HG03575 (cell line): ENCODE measurements around the gene TARS1.
"Not testable (repeated sequence)": the region's sequence is repeated elsewhere in the genome, so short reads cannot be mapped to it uniquely, and the experiment has no call there.

ENCODE experiments used
- ATAC-seq: cut with Tn5 transposase; IDR thresholded peaks from one replicate; pipeline ENCODE4 v1.9.1; 2021; ENCODE audit not compliant: unreplicated experiment, insufficient number of reproducible peaks, low FRiP score; ENCODE audit errors: extremely low read depth

TARS1 gene

DNA sequence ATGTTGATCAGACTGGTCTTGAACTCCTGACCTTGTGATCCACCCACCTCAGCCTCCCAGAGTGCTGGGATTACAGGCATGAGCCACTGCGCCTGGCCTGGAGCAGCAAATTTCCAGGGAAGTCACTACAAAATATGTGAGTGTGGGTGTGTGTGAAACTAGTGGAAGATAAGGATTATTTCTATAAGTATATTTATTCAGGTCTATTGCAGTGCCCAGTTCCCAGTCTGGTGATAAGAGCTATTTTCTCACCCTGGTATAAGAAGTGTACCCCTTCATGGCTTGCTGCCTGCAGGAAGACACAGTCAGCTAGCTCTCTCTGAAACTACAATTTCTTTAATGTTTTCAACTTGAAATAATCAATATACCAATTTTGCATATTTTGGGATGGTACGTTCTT, 37.1 kb downstream of the TARS1 start:
- no peak for ATAC-seq

DNA sequence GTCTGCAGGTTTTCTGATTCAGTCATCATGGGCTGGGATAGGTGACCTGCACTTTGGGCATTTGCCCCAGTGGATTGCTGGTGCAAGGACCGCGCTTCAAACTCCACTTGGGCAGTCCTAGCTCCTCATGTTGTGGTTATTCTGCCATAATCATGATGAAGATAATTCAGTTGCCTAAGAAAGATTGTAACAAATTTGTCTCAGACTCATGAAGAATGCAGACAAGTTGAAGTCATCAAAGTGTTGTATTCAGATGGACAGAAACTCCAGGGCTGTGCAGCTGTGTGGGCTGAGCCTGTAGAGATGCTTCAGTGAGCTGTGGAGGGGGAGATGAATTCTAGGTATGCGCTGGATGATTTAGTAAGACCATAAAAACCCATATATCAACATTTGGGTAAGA, 38.5 kb downstream of the TARS1 start:
- no peak for ATAC-seq

DNA sequence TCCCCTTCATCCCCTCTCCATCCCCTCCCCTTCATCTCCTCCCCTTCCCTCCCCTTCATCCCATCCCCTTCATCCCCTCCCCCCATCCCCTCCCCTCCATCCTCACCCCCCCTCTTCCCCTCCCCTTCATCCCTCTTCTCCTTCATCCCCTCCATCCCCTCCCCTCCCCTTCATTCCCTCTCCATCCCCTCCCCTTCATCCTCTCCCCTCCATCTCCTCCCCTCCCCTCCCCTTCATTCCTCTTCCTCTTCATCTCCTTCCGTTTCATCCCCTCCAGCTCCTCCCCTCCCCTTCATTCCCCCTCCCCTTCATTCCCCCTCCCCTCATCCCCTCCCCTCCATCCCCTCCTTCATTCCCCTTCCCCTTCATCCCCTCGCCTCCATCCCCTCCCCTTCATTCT, 40.1 kb downstream of the TARS1 start:
- no peak for ATAC-seq

DNA sequence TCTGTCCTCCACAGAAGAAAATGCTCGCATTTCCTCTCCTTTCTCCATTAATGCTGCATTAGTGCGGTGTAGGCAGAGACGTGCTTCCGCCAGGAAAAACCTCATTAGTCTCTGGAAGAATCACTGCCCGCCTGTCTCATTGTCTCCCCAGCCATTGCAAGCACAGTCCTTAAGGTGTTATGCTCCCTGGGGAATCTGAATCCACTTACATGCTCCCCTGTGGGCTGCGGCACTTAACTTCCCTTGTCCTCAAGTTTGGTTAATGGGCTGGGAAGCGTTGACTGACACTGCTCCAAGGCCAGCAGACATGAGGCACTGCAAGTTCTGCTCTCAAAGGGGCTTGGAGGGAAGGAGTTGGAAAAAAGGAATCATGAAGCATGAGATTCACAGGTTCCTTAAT, 41.6 kb downstream of the TARS1 start:
- no peak for ATAC-seq

DNA sequence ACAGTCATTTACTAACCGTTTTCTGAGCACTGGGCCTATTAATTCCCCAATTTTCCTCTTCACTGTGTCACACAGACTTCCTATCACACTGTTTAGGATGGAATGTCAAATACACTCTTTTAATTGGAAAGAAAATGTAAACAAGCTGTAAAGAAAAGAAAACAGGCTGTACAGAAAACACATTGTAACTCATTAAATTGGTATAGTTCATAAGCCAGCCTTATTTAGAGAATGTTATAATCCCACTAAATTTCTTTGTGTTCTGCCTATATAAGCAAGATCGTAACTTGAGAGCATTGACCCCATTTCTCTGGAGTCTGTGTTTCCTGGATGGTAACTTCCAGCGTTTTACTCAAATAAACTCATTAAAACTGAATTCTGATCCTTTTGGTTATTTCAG, 46.5 kb downstream of the TARS1 start:
- no peak for ATAC-seq

DNA sequence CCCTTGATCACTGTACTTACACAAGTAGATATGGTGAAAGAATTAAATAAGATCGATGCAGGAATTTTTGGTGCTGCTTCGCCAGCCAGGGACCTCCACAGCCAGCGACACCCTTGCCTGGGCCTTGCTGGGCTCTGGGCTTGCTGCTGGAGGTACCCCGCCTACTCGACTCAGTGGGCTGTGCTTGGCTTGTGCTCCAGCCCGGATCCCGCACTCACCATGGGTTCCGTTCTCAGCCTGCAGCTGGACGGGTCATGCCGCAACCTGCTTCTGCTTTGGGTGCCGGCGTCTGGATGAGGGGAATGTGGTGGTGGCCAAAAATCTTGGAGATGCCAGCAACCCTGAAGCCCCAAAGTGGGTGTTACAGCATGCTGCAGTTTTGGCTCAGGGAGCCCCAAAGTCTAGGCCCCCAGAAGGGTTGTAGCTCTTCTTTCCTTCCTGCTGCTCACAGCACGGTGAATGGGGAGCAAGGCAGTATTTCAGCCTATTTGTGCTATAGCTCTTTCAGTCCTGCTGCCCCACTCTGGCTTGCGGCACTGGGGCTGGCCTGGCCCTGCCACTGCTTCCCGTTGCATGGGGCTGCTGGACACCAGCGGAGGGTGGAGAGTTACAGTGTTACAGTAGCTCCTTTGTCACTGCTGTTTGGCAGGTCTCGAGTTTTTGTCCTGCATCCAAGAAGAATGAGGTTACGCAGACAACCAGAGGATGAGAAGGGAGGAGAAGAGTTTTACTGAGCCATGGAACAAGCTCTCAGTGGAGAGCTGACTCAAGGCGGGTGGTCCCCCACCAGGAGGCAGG, 48.0 kb downstream of the TARS1 start:
- ATAC-seq: no peak

DNA sequence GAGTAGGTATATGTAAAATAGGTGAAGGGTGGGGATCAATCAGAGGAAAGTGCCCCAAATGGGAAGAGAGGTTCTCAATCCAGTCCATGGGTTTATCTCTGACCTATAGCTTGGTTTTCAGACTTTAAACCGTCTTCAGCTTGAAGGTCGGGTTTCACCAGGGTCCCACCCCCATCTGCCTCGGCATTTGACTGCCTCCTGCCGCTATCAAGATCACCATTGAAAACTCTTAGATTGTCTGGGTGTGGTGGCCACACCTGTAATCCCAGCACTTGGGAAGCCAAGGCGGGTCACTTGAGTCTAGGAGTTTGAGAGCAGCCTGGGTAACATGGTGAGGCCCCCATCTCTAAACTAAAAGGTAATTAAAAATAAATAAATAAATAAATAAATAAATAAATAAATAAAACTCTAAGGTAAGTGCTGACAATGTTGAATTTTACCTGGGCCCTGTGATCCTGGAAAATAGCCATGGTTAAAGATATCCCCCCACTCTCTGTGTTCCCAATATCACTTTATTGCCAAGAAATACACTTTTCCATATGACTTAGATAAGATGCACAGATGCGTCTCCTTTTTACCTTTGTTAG, 48.8 kb downstream of the TARS1 start:
- ATAC-seq: no peak

DNA sequence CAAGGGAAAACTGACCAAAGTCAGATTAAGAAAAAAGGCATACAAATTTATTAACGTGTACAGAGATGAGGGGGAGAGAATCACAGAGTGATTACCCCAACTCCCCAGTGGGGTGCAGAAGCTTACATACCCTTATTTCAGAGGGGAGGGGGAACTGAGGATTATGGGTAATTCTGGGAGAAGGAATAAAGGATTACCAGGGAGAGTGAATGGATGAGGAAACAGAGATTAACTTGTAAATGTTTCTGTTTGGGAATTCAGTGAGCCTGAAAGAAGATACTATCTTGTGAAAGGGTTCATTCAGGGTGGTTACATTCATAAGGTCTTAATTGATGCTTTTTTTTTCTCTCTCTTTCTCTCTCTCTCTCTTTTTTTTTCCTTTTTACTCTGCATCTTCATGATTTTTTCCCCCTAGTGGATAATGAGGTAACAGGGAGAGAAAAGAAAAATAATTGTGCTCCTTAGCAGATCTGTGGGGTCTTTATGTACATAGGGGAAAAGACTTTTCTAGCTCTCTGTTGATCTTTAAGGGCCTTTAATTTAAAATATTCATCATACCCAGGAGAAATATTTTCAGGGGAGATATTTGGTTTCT, 49.4 kb downstream of the TARS1 start:
- ATAC-seq: no peak

DNA sequence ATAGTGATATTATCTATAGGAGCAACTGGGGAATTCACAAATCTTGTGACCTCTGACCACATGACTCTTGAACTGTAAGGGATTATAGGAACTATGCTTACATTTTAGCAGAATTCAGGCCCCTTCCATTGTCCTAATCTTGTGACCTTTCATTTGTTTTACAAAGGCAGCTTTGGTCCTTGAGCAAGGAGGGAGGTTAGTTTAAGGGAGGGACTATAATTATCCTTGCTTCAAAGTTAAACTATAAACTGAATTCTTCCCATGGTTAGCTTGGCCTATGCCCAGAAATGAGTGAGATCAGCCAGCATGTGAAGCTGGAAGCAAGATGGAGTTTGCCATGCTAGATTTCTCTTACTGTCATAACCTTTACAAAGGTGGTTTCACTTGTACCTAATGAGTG, 51.2 kb downstream of the TARS1 start:
- ATAC-seq: no peak

DNA sequence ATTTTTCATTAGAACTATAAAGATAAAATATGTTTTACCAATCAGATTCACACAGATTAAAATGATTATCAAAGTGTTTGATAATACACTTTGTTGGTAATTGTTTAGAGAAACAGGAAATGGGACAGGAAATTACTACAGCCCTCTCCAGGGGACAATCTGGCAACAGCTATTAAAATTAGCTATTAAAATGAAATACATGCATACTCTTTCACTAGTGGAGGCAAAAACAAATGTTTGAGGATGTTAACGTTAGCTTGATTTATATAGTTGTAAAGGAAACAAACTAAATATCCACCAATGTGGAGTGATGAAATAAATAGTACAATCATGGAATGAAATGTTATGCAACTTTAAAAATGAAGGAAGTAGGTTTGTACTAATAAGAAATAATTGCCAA, 53.7 kb downstream of the TARS1 start:
- ATAC-seq: no peak

DNA sequence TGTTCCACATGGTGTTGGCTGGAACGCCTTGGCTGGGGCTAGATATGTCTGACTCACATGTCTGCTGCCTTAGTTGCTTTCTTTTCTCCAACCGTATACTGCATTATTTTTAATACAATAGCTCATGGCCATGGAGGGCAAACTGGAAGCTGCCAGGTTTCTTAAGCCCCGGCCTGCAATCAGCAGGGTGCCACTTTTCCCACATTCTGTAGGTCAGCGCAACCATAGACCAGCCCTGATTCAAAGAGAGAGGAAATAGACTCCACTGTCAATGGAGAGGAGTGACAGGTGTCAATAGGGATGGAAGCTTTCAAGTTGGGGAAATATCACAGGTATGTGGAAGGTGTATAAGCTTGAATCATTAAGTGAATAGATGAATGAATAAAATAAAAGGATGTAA, 60.5 kb downstream of the TARS1 start:
- ATAC-seq: no peak

DNA sequence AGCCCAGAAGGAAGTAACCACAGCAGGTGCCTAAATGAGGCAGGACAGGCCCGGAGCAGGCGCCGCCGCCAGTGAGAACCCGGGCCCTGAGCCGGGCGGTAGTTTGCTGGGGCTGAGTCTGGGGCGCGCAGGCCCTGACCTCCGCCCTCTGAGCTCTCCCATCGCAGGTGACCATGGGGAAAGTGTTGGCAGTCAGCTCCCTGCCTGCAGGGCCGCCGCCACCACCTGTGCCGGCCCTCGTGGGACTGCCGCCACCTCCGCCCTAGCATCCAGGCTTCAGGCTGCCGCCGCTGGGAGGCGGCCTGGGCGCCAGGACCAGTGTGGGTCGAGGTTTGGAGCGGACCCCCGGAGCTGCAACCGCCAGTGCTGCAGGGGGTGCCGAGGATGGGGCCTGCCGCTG, 61.1 kb downstream of the TARS1 start:
- no peak for ATAC-seq

DNA sequence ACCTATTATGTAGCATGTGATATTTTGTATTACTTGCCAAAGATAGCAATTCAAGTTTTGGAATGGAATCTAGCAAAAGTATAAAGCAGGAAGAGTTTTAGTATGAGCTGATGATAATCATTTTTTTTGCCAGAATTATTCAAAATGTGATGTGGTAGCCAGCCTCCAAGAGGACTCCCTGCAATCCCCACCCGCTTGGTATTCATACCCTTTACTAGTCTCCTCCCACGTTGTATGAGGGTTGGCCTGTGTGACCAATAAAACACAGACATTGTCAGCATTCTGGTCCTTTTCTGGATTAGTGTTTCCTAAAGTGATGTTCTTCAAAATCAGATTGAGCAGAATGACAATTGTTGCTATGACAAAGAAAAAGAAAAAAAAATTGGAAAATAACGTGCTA, 63.8 kb downstream of the TARS1 start:
- no peak for ATAC-seq

DNA sequence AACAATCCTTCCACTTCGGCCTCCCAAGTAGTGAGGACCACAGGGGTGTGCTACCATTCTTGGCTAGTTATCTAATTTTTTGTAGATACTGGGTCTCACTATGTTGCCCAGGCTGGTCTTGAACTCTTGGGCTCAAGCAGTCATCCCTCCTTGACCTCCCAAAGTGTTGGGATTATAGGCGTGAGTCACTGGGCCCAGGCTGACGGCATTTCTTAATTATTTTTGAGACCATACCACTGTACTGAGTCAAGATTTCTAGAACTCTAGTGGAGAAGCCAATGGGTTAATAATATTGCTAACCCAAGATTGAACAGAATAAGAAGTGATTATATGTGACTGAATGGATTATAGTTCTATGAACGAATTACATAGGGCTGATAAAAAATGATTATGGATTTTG, 66.7 kb downstream of the TARS1 start:
- no peak for ATAC-seq

DNA sequence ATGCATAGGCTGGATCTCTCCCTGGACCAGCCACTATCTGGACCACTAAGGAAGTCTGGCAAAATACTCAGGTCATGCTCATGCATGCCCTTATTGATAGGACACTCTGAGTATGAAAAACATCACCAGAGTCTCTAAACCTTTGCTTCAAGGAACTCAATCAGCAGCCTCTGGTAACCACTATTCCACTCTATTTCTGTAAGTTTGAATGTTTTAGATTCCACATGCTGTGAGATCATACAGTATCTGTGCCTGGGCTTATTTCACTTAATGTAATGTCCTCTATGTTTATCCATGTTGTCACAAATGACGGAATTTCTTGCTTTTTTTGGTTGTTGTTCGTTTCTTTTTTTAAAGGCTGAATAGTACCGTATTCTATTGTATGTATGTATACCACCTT, 68.3 kb downstream of the TARS1 start:
- ATAC-seq: no peak

DNA sequence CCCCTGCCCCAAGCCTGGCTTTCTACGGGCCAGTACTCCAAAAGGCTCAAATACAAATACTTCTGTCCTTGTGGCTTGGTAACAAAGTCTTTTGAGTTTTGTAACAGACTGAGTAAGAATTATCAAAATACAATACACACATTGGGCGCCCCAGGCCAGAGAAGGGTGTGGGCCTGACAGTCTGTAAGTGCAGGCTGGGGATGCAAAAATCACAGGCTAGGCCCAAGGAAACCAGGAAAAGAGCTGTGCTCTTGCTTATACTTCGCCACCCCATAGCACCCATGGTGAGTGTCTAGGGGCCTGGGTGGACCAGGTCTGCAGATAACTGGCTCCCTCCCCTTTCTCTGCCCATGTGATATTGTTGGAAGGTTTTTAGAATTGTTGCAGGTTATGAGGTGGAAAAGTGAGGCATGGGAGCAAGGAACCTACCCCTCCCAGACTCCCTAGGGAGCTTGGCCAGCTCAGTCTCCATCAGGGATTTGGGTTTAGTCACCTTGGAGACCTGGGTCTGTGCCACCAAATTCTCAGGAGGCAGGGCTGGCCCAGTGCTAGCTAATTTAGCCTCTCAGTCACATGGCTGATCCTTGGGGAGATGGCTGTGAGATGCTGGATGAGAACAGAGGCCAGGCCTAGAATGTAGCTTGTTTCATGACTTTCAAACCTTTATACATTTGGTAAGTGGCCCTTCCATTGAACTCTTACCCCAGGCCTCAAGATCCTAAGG, 72.9 kb downstream of the TARS1 start:
- no peak for ATAC-seq

DNA sequence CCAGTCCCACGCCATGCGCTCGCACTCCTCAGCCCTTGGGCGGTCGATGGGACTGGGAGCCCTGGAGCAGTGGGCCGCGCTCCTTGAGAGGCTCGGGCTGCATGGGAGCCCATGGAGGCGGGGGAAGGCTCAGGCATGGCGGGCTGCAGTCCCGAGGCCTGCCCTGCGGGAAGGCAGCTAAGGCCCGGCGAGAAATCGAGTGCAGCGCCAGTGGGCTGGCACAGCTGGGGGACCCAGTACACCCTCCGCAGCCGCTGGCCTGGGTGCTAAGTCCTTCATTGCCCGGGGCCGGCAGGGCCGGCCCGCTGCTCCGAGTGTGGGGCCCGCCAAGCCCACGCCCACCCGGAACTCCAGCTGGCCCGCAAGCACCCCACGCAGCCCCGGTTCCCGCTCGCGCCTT, 74.6 kb downstream of the TARS1 start:
- ATAC-seq: not testable (repeated sequence)

DNA sequence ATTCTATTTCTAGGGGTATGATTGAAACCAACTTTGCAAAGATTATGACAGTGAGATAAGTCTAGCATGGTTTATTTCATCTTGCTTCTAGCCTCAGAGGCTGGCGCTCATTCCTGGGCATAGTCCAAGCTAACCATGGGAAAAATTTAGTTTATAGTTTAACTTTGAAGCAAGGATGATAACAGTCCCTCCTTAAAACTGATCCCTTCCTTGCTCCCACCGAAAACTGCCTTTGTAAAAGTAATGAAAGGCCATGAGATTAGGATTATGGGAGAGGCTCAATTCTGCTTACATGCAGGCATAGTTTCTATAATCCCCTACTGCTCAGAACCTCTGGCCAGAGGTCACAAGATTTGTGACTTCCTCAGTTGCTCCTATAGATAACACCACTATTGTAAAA, 75.7 kb downstream of the TARS1 start:
- no peak for ATAC-seq
